H1 (cell line): ENCODE data around the gene ZNF487. TPM values are rescaled to one million over a fixed set of nuclear protein-coding genes. Genes with fewer than 3 reads are reported as not detected.

Source experiments
- CHD2 ChIP-seq: IDR thresholded peaks from 2 replicates; pipeline ENCODE4 v1.6.1; 2012; ENCODE audit warnings: low read length, improper control_type of control experiment
- KDM4A ChIP-seq: IDR thresholded peaks from one replicate; pipeline ENCODE4 v1.7.1; 2012; ENCODE audit warnings: low read depth, mild to moderate bottlenecking, moderate library complexity, low read length, inconsistent platforms; ENCODE audit not compliant: severe bottlenecking
- polyA plus RNA-seq, 7 experiments: library from polyadenylated mRNA; depleted of rRNA in 3 of 7; stranded (reverse) in 5 of 7; unstranded in 2 of 7; fragments of >200 nt in 5 of 7; fragments of 200-250 nt in 2 of 7; gene quantifications; 1 replicate in 5 of 7; 2 replicates in 1 of 7; 4 replicates in 1 of 7; pipeline versions ENCODE4 v1.2.1 to v1.2.3, GENCODE V29; 2011 to 2013; ENCODE audit warnings: missing spikeins in 2 of 7, mixed read lengths in 2 of 7
- total RNA-seq: library from RNA; stranded (reverse); fragmentation: NEBNext Ultra II Directional; extraction: Animal tissue kit (Norgen Biotek cat#: 25700); gene quantifications from 2 replicates; pipeline ENCODE4 v1.2.1, GENCODE V29; 2021

The ZNF487 gene
- total and polyA plus RNA-seq, 2 of the 8 experiments (the other 6 are each of a cell fraction or from before 2014, with no cell fraction given), result 1.9 to 2.5 TPM

GRCh38 chr10:43452356-43452914 is 15.5 kb downstream of the ZNF487 start (continued):
- TF ChIP-seq CHD2 (no peak), KDM4A (no peak)
